Activated effector memory CD4-positive, alpha-beta T cell treated with anti-CD3 and anti-CD28 coated beads, Interleukin-2, amount 50 U/mL, for 16 hours (primary cell): ENCODE results near the gene ANAPC13.

Source experiments
- DNase-seq: peaks from one replicate; pipeline ENCODE4 v3.0.0-alpha.2; 2020

Gene ANAPC13, protein sequence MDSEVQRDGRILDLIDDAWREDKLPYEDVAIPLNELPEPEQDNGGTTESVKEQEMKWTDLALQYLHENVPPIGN

DNA sequence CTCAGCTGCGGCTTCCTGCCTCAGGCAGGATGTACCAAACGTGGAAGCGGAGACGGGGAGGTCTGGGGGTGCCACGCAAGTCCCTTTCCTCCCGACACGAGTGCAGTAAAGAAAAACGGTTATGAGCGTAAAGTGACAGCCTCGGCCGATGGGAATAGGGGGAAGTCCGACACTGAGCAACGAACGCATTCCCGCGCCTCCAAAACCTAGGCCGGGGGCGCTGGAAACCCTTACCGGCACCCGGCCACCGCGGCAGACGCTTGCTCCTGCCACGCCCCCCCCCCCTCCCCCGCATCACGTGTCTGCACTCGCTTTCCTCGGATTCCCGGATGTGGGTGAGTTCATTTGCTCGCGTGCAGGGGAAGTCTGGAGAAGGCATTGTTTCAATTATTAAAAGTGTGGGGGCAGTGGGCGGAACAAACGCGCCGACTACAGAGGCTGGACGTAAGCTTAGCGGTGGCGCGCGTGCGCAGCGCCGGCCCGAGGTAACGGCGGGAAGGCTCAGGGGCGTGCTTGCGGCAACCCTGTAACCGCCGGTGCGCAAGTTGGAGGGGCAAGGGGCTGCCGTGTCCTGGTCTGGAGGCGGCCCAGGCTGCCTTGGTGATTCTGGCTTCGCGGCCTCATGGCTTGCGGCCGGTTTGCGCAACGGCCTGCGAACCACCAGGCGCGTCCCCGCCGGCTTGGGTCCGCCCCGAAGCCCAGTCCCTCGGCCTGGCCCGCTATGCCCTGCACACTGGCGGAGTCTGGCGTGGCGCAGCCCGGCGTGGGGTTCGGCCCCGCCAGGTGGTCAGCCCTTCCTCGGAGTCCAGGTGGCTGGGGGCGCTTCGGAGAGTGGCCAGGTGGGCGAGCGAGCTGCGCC is at the start of gene ANAPC13, which contains the start of gene CEP63:
TSS of gene ANAPC13 (minus strand) at position 268 of the 859 bp plus-strand sequence. CDS start 3,081 bp downstream, outside the sequence.
TSS of gene CEP63 (plus strand) at position 340 of the 859 bp plus-strand sequence. CDS start 9,264 bp downstream, outside the sequence.
- peak; percentile 97 for DNase-seq

- DNase-seq = no peak
Measured at GRCh38 chr3:134535186-134535970, 49.6 kb upstream of the ANAPC13 start.

- no peak for DNase-seq
Measured at GRCh38 chr3:134533493-134533892, 47.7 kb upstream of the ANAPC13 start.

GRCh38 chr3:134527538-134528186 is 41.9 kb upstream of the ANAPC13 start:
- DNase-seq = no peak

- DNase-seq = no peak
Measured at GRCh38 chr3:134527037-134527436, 41.3 kb upstream of the ANAPC13 start.

GRCh38 chr3:134526319-134526718 is 40.5 kb upstream of the ANAPC13 start:
- DNase-seq = no peak

DNA sequence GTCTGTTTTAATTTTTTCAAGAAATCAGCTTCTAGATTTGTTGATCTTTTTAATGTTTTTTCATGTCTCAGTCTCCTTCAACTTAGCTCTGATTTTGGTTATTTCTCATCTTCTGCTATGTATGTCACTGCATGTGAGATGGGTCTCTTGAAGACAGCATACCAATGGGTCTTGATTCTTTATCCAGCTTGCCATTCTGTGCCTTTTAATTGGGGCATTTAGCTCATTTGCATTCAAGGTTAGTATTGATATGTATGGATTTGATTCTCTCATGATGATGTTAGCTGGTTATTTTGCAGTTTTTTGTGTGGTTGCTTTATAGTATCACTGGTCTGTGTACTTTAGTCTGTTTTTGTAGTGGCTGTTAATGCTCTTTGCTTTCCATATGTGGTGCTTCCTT is 39.5 kb upstream of the ANAPC13 start:
- no peak for DNase-seq

DNA sequence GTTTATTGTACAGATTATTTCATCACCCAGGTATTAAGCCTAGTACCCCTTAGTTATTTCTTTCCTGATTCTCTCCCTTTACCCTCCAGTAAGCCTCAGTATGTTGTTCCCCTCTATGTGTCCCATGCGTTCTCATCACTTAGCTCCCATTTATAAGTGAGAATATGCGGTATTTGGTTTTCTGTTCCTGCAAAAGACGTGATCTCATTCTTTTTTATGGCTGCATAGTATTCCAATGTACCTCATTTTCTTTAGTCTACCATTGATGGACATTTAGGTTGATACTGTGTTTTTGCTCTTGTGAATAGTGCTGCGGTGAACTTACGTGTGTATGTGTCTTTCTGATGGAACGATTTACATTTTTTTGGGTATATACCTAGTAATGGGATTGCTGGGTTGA is 36.8 kb upstream of the ANAPC13 start:
- no peak for DNase-seq

- no peak for DNase-seq
Measured at GRCh38 chr3:134517791-134518190, 32.0 kb upstream of the ANAPC13 start.

GRCh38 chr3:134516905-134517304 is 31.1 kb upstream of the ANAPC13 start:
- DNase-seq = no peak

DNA sequence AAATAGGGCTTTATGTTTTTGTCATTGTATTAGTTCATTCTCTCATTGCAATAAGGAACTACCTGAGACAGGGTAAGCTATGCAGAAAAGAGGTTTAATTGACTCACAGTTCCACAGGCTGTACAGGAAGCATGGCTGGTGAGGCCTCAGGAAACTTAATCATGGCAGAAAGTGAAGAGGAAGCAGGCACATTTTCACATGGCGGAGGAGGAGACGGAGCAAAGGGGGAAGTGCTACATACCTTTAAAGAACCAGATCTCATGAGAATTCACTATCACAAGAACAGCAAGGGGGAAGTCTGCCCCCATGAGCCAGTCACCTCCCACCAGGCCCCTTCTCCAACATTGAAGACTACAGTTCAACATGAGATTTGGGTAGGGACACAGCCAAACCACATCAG is 25.7 kb upstream of the ANAPC13 start:
- no peak for DNase-seq

DNA sequence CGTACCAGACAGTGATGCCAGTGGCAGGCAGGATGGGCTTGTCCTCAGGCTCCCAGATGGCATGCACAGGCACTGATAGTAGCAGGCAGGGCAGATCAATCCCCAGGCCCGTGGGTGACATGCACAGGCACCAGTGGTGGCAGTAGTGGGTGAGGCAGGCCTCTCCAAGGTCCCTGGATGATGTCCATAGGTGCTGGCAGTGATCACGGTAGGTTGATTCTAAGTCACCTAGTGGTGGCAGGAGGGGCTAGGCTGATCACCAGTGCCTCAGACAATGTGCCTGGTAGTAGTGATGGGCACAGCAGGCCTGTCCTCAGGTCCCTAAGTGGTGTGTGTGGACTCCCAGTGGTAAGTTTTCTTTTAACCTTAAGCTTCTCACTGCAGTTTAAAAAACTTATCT is 19.7 kb upstream of the ANAPC13 start:
- no peak for DNase-seq

GRCh38 chr3:134504132-134504531 is 18.3 kb upstream of the ANAPC13 start:
- DNase-seq = no peak

GRCh38 chr3:134503266-134503665 is 17.5 kb upstream of the ANAPC13 start:
- DNase-seq = no peak

DNA sequence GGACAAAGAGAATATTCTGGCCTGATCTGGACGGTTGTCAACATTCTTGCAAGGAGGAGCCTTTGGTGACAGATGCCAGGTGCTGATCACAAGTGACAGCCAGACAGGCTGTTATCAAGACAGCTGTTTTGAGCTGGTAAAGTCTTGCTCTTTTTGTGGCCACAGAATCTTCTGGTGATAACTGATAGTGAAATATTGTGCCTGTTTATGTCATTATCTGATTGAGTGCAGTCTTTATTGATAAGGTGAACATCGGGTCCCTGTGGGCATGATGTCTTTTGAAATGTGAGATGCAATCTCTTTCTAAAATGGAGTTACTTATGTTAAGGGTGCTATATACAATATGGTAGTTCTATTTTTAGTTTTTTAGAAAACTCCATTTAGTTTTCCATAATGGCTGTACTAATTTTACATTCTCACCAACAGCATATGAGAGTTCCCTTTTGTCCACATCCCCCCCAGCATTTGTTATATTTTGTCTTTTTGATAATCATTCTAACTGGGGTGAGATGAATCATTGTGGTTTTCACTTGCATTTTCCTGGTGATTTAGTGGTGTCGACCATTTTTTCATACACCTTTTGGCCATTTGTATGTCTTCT is 10.8 kb upstream of the ANAPC13 start:
- DNase-seq = no peak

DNA sequence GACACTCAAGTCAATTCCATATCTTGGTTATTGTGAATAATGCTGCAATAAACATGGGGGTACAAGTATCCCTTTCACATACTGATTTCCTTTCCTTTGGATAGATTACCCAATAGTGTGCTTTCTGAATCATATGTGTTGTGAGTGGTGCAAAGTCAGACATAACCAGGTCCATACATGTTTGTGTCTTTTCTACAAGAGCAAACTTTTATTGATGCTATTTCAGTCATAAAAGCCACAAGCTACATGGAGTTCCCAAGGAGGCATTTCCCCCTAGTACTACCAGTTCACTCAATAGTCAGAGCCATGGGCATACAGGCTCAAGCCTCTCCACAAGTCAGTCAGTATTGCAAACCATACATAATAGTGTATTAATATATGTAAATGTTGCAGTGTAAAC is 10.2 kb upstream of the ANAPC13 start:
- DNase-seq = no peak

DNA sequence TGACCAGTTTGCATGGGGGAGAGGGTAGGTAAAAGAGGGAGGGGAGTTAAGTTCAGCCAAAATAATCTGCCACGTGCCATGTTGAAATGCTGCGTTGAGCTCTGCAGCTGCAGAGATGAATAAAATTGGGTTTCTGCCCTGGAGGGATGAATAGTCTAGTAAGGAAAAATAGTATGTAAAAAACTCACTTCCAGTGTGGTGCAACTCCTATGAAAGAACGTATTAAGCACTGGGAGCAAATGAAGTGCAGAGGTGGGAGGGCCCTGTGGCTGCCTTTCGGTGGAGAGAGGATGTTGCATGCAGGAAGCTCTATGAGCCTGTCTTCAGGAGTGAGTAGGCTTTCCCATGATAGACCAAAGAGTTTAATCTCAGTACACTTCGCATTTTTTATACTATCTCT is 8.7 kb upstream of the ANAPC13 start:
- no peak for DNase-seq

GRCh38 chr3:134487406-134487805 is 1.6 kb upstream of the ANAPC13 start:
- DNase-seq = no peak

DNA sequence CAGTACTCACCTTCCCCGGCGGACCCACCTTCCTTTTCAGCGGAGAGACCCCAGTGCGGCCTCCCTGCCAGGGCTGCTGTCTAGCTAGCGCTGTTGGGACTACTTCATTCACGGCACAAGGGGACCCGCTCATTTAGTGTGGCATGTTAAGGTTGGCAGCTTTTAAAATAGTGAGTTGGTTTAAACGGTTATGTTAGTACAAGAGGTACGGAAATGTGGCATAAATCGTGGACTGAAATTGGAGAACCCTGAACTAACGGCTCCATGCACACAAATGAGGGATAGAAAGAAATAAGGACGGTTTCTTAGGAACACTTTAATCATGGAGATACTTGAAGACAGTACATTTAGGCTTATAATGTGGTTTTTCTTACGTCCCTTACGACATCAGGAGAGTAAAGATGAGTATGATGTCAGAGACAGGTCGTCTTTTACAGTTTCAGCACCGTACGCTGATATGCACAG is 824 bp upstream of the ANAPC13 start:
- DNase-seq = no peak

DNA sequence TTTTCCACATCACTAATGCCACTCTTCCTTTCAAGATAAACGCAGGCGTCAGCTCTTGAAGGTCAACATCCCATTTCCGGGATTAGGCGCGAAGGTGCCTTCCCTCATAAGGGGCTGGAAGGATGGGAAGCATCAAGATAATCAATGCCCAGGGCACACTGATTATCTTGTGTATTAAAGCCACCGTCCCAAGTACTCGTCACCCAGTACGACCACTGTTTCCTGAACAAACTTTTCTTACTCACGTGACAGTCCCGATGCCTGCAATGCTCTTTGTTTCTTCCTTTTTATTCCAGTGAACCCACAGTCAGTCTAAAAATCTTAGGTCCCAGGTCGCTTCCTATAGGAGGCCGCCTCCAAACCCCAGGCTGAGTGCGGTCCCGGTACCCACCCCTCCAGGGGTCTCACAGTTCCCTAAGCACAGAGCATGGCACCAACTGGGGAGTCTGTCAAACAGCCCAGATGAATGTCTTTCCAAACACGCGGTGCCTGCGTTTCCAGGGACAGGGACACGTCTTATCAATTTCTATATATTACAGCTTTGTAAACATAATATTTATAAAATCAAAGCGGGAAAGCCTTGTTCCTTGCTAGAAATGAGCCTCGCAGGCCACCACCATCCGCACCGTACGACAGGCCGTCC is 589 bp downstream of the ANAPC13 start:
- DNase-seq = no peak

- no peak for DNase-seq
Measured at GRCh38 chr3:134483195-134483900, 2.4 kb downstream of the ANAPC13 start.
